OCI-LY1 (cell line): Measurements from ENCODE around the gene AIMP1.
"Not testable (repeated sequence)": the region's sequence is repeated elsewhere in the genome, so short reads cannot be mapped to it uniquely, and the experiment has no call there.

Experiments
- H2AFZ ChIP-seq: fragments of 200-600 bp; sonication (generic), shearing (Covaris generic); 2 replicates; pipeline ENCODE4 v1.6.0; 2014; ENCODE audit warnings: antibody characterized with exemption, mild to moderate bottlenecking, low read length
- H3F3A ChIP-seq: fragments of 200-600 bp; sonication (generic), shearing (Covaris generic); 2 replicates; pipeline ENCODE4 v1.6.0; 2014; ENCODE audit warnings: mild to moderate bottlenecking, antibody characterized with exemption, low read length, moderate library complexity; ENCODE audit not compliant: insufficient read depth
- H3K27ac ChIP-seq: fragments of 200-600 bp; sonication (generic); 2 replicates; pipeline ENCODE4 v1.5.1; 2014; ENCODE audit warnings: low read length, mixed run types, mild to moderate bottlenecking, low read depth; ENCODE audit not compliant: poor library complexity, severe bottlenecking
- H3K27me3 ChIP-seq: fragments of 200-600 bp; sonication (generic); 2 replicates; pipeline ENCODE4 v1.6.0; 2014; ENCODE audit warnings: antibody characterized with exemption, mild to moderate bottlenecking, low read length, moderate library complexity; ENCODE audit not compliant: insufficient read depth
- H3K36me3 ChIP-seq: fragments of 200-600 bp; sonication (generic); 2 replicates; pipeline ENCODE4 v1.6.1; 2014; ENCODE audit warnings: mild to moderate bottlenecking, antibody characterized with exemption, low read length, moderate library complexity, mixed read lengths; ENCODE audit not compliant: insufficient read depth
- H3K4me1 ChIP-seq: fragments of 200-600 bp; sonication (generic); 2 replicates; pipeline ENCODE4 v1.5.1; 2014; ENCODE audit warnings: mild to moderate bottlenecking, low read length, moderate library complexity; ENCODE audit not compliant: insufficient read depth, severe bottlenecking
- H3K4me2 ChIP-seq: fragments of 200-600 bp; sonication (generic), shearing (Covaris generic); 2 replicates; pipeline ENCODE4 v1.6.1; 2014; ENCODE audit warnings: low read length
- H3K4me3 ChIP-seq: fragments of 200-600 bp; sonication (generic); 2 replicates; pipeline ENCODE4 v1.5.1; 2014; ENCODE audit warnings: low read length, low read depth, mild to moderate bottlenecking, mixed read lengths; ENCODE audit not compliant: poor library complexity, severe bottlenecking
- H3K79me2 ChIP-seq: fragments of 200-600 bp; shearing (Covaris generic); 2 replicates; pipeline ENCODE4 v1.6.1; 2016; ENCODE audit warnings: mixed run types, low read length, mixed read lengths; ENCODE audit not compliant: insufficient read depth
- H3K9ac ChIP-seq: fragments of 200-600 bp; sonication (generic), shearing (Covaris generic); 2 replicates; pipeline ENCODE4 v1.6.1; 2014; ENCODE audit warnings: mild to moderate bottlenecking, low read length, mixed read lengths
- H3K9me2 ChIP-seq: fragments of 200-600 bp; sonication (generic), shearing (Covaris generic); 2 replicates; pipeline ENCODE4 v1.6.1; 2014; ENCODE audit warnings: low read depth, mild to moderate bottlenecking, low read length, mixed read lengths
- H3K9me3 ChIP-seq: fragments of 200-600 bp; shearing (Covaris generic); 2 replicates; pipeline ENCODE4 v1.6.1; 2014; ENCODE audit warnings: low read length, mixed read lengths
- H4K20me1 ChIP-seq: fragments of 200-600 bp; sonication (generic), shearing (Covaris generic); 2 replicates; pipeline ENCODE4 v1.6.0; 2016; ENCODE audit warnings: mild to moderate bottlenecking, low read length; ENCODE audit not compliant: insufficient read depth
- EZH2 ChIP-seq: fragments of 200-600 bp; sonication (generic), shearing (Covaris generic); IDR thresholded peaks from 2 replicates; pipeline ENCODE4 v1.8.0; 2017; ENCODE audit warnings: borderline replicate concordance, mixed run types, mild to moderate bottlenecking, antibody characterized with exemption, low read length, moderate library complexity, mixed read lengths
- TF ChIP-seq, protein P1 (sequence below): fragments of 200-600 bp; sonication (generic), shearing (Covaris generic); IDR thresholded peaks from 2 replicates; pipeline ENCODE4 v1.5.1; 2017; ENCODE audit warnings: mild to moderate bottlenecking, antibody characterized with exemption, low read length, moderate library complexity, mixed read lengths

The AIMP1 gene

DNA sequence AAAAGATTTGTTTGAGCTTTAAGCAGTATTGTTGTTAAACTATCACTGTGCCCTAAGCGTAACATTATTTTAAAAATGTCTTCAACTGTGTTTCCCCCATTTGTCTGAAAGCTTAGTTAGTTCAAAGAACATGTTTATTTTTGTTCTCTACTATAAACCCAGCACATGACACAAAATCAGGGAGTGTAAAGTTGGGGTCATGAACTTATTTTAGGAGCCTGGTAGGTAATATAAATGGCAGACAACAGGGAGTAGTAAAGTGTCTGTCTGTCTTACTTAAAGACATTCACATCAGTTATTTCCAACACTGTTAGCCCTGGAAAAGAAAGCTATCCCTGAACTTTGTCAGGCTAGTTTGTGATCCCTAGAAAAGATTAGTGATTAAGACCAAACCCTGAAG lies 3.9 kb downstream of the AIMP1 start:
- H3K9ac ChIP-seq: no peak overlapping the region
- peaks cover 49% of the 10 kb centered on the region for H3K79me2 ChIP-seq
- no peaks in the 10 kb centered on the region; the same call in 1 of the 2 replicates for H3F3A ChIP-seq
- TF ChIP-seq EZH2: no peak
- TF ChIP-seq, protein P1, sequence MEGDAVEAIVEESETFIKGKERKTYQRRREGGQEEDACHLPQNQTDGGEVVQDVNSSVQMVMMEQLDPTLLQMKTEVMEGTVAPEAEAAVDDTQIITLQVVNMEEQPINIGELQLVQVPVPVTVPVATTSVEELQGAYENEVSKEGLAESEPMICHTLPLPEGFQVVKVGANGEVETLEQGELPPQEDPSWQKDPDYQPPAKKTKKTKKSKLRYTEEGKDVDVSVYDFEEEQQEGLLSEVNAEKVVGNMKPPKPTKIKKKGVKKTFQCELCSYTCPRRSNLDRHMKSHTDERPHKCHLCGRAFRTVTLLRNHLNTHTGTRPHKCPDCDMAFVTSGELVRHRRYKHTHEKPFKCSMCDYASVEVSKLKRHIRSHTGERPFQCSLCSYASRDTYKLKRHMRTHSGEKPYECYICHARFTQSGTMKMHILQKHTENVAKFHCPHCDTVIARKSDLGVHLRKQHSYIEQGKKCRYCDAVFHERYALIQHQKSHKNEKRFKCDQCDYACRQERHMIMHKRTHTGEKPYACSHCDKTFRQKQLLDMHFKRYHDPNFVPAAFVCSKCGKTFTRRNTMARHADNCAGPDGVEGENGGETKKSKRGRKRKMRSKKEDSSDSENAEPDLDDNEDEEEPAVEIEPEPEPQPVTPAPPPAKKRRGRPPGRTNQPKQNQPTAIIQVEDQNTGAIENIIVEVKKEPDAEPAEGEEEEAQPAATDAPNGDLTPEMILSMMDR: no peak
- H3K4me3 ChIP-seq: no peak overlapping the region
- H3K4me1 ChIP-seq: peaks cover 23% of the 10 kb centered on the region
- no peak overlapping the region for H3K4me2 ChIP-seq
- H3K9me2 ChIP-seq: no peaks in the 10 kb centered on the region
- peaks cover 19% of the 10 kb centered on the region for H3K36me3 ChIP-seq
- no peaks in the 10 kb centered on the region for H3K9me3 ChIP-seq
- no peak overlapping the region for H2AFZ ChIP-seq
- H3K27ac ChIP-seq: no peak overlapping the region
- H3K27me3 ChIP-seq: no peaks in the 10 kb centered on the region
- H4K20me1 ChIP-seq: no peaks in the 10 kb centered on the region

DNA sequence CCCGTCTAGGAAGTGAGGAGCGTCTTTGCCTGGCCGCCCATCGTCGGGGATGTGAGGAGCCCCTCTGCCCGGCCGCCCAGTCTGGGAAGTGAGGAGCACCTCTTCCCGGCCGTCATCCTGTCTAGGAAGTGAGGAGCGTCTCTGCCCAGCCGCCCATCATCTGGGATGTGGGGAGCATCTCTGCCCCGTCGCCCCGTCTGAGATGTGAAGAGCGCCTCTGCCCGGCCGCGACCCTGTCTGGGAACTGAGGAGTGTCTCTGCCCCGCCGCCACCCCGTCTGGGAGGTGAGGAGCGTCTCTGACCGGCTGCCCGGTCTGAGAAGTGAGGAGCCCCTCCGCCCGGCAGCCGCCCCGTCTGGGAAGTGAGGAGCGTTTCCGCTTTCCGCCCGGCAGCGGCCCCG lies 4.8 kb downstream of the AIMP1 start:
- H3K9me2 ChIP-seq, H3K9ac ChIP-seq, H3F3A ChIP-seq, H4K20me1 ChIP-seq, H3K4me2 ChIP-seq, H2AFZ ChIP-seq, H3K27ac ChIP-seq, H3K27me3 ChIP-seq, H3K9me3 ChIP-seq, H3K4me3 ChIP-seq: not testable (repeated sequence)
- peaks cover 47% of the 10 kb centered on the region for H3K79me2 ChIP-seq
- peaks cover 23% of the 10 kb centered on the region for H3K4me1 ChIP-seq
- H3K36me3 ChIP-seq: peaks cover 20% of the 10 kb centered on the region

DNA sequence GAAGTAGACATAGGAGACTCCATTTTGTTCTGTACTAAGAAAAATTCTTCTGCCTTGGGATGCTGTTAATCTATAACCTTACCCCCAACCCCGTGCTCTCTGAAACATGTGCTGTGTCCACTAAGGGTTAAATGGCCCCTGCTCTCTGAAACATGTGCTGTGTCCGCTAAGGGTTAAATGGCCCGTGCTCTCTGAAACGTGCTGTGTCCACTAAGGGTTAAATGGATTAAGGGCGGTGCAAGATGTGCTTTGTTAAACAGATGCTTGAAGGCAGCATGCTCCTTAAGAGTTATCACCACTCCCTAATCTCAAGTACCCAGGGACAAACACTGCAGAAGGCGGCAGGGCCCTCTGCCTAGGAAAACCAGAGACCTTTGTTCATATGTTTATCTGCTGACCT lies 5.5 kb downstream of the AIMP1 start:
- not testable (repeated sequence) for H3F3A ChIP-seq, H2AFZ ChIP-seq, H3K27me3 ChIP-seq, H4K20me1 ChIP-seq, H3K9me2 ChIP-seq, H3K4me2 ChIP-seq, H3K4me3 ChIP-seq, H3K9me3 ChIP-seq, H3K9ac ChIP-seq, H3K27ac ChIP-seq
- Histone ChIP-seq H3K79me2 (peaks cover 43% of the 10 kb centered on the region), H3K36me3 (peaks cover 25% of the 10 kb centered on the region), H3K4me1 (peaks cover 23% of the 10 kb centered on the region)

DNA sequence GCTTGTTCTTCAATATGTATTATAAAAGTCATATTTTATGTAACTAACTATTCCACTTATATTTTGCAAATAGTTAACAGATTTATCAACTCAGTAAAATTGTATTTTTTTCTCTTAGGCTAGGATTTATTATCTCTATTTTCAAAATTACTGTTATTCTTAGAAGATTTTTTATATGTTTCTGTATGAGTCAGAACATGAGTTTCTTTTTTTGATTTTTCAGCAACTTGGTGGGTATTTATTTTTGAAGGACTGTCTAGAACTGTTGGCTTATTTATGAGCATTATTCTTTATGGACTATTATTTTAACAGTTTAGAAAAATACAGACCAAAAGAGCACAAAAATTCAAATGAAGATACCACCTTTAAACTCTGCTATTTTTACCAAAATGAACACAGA lies 6.8 kb downstream of the AIMP1 start:
- no peak overlapping the region for H3K9ac ChIP-seq
- no peak overlapping the region for H3K4me2 ChIP-seq
- H4K20me1 ChIP-seq: no peaks in the 10 kb centered on the region
- no peak overlapping the region for H2AFZ ChIP-seq
- no peak overlapping the region for H3K4me3 ChIP-seq
- H3K4me1 ChIP-seq: peaks cover 11% of the 10 kb centered on the region
- no peaks in the 10 kb centered on the region for H3K9me3 ChIP-seq
- no peak overlapping the region for H3K27ac ChIP-seq
- no peaks in the 10 kb centered on the region; the same call in none of the 2 replicates for H3F3A ChIP-seq
- peaks cover 30% of the 10 kb centered on the region for H3K79me2 ChIP-seq
- H3K36me3 ChIP-seq: peaks cover 38% of the 10 kb centered on the region
- H3K27me3 ChIP-seq: no peaks in the 10 kb centered on the region
- TF ChIP-seq, protein P1: no peak
- TF ChIP-seq EZH2: no peak
- no peaks in the 10 kb centered on the region for H3K9me2 ChIP-seq
